PFSK-1 (cell line): ENCODE data around the gene FAT2.

Source experiments
- FOXP2 ChIP-seq: optimal IDR thresholded peaks from 2 replicates; pipeline ENCODE3; 2011; ENCODE audit warnings: borderline replicate concordance, control low read depth, inconsistent platforms; ENCODE audit not compliant: insufficient read depth; ENCODE audit errors: extremely low read length, extremely low read depth
- POLR2AphosphoS5 ChIP-seq: IDR thresholded peaks from 2 replicates; pipeline ENCODE4 v1.6.1; 2012; ENCODE audit warnings: low read depth, mild to moderate bottlenecking, control low read depth, low read length, moderate library complexity
- REST ChIP-seq, 2 experiments: IDR thresholded peaks; 2 replicates each; pipeline versions ENCODE4 v1.6.1 to v1.8.0; 2011 to 2012; ENCODE audit warnings: low read depth in 2 of 2, low read length in 2 of 2, control low read depth in 1 of 2, inconsistent platforms in 1 of 2, mild to moderate bottlenecking in 1 of 2, moderate library complexity in 1 of 2; ENCODE audit not compliant: insufficient read depth in 1 of 2
- SIN3A ChIP-seq: IDR thresholded peaks from 2 replicates; pipeline ENCODE4 v1.6.1; 2012; ENCODE audit warnings: mild to moderate bottlenecking, low read length, moderate library complexity, borderline replicate concordance; ENCODE audit not compliant: insufficient read depth
- TAF1 ChIP-seq: IDR thresholded peaks from 2 replicates; pipeline ENCODE4 v1.6.1; 2012; ENCODE audit warnings: low read length, control low read depth, borderline replicate concordance; ENCODE audit not compliant: insufficient read depth

GRCh38 chr5:151580858-151581257 lies 10.3 kb downstream of the FAT2 start:
- TF ChIP-seq POLR2AphosphoS5 (no peak), REST (IDR thresholded peaks at IDR 0.05; ENCODE audit: insufficient read depth in 1 of 2, low read depth in 2 of 2, low read length in 2 of 2) (no peak), TAF1 (no peak), SIN3A (no peak), FOXP2 (no peak)
